ENCODE measurements around the gene IQSEC2.

DNA sequence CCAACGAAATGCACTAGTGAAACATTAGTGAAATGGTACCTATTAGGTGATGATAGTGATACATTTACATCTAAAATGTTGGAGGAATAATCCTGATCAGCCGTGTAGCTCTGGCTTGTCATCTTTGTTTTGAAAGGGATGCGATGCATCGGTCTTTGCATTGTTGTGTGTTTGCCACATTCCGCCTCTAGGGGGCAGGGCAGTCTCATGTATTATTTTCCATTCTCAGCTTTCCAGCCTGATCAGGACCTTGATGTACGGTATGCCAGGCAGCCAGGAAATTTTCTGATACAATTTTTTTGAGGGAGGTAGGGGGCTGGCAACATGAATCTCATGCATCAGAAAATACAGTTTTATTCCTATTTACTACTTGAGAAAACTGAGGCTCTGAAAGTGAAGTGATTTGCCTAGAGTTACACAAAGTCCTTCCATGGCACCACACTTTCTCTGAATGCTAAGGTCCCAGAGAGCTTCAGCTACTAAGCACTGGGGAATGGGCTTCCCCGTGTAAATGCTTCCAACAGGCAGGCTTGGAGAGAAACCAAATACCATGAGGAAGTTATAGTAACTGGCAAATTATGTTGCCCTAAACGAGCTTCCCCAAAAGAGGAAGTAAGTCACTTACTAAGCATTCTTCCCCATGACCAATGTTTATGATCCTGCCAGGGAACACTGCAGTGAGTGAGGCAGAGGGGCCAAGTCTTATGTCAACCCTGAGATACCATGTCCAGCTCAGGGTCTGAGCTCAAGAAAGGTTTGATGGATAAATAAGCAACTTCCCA, 31.8 kb upstream of the IQSEC2 start:
- TF ChIP-seq, protein P1, sequence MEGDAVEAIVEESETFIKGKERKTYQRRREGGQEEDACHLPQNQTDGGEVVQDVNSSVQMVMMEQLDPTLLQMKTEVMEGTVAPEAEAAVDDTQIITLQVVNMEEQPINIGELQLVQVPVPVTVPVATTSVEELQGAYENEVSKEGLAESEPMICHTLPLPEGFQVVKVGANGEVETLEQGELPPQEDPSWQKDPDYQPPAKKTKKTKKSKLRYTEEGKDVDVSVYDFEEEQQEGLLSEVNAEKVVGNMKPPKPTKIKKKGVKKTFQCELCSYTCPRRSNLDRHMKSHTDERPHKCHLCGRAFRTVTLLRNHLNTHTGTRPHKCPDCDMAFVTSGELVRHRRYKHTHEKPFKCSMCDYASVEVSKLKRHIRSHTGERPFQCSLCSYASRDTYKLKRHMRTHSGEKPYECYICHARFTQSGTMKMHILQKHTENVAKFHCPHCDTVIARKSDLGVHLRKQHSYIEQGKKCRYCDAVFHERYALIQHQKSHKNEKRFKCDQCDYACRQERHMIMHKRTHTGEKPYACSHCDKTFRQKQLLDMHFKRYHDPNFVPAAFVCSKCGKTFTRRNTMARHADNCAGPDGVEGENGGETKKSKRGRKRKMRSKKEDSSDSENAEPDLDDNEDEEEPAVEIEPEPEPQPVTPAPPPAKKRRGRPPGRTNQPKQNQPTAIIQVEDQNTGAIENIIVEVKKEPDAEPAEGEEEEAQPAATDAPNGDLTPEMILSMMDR (IDR thresholded peaks at IDR 0.05) = peak; percentile 61 to 74 (median 74)
- TF ChIP-seq POLR2A (IDR thresholded peaks at IDR 0.05; ENCODE audit: low read depth) = no peak

All from esophagus muscularis mucosa (tissue), 3 donors.